ENCODE data around the gene UVRAG. TPM values are rescaled to one million over a fixed set of nuclear protein-coding genes. Genes with fewer than 3 reads are reported as not detected.

UVRAG gene
- total and polyA plus RNA-seq, 2 donors (not counting 1 experiment from before 2014, with no cell fraction given): 37.7 to 94.1 TPM

DNA sequence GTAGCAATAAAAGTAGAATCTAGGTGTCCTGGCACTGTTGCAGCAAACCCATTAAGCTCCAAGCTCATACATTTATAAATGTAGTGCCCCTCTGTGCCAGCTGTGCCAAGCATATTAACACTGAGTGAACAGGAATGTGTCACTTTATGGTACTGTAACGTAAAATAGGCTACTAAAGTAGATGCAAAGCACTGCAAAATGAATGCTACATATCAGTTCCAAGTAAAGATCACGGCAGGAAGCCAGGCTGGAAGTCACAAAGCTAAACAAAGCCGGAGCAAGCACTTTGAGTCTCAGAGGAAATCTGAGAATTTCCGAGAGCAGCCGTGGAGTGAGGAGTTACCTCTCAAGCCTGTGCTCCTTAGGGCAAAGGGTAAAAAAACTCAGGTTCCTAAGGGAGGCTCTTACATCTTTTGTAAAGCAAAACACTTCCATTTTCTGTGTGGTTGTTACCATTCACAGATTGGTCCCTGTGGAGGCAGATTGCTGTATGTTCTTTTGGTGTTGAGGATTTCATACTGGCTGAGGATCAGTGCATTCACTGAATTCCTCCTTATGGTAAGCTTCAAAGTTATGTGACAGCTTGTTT is 305.6 kb downstream of the UVRAG start:
- Histone ChIP-seq H3K27ac (ENCODE audit: low read length in 2 of 2) (no peak overlapping the region), H3K79me2 (ENCODE audit: control insufficient read depth, insufficient read depth, low read length) (peaks cover 15% of the 10 kb centered on the region), H3K9ac (ENCODE audit: low read length) (no peak overlapping the region), H3K27me3 (replicated peaks in 1 of 4; ENCODE audit: control extremely low read depth in 1 of 4, control insufficient read depth in 3 of 4, insufficient read depth in 4 of 4, low read length in 3 of 4) (no peaks in the 10 kb centered on the region), H3K36me3 (replicated peaks in 1 of 2; ENCODE audit: control extremely low read depth in 1 of 2, control insufficient read depth in 1 of 2, extremely low read depth in 1 of 2, insufficient read depth in 2 of 2, low read length in 1 of 2) (peaks cover 8 to 57% of the 10 kb centered on the region in 2 experiments), H4K20me1 (ENCODE audit: control insufficient read depth, insufficient read depth, low read length, poor library complexity, severe bottlenecking) (peaks cover 42% of the 10 kb centered on the region), H2AFZ (ENCODE audit: insufficient read depth, low read depth, low read length, poor library complexity, severe bottlenecking) (no peak overlapping the region), H3K4me1 (ENCODE audit: control insufficient read depth in 2 of 2, insufficient read depth in 2 of 2, low read length in 2 of 2) (peaks cover 23 to 33% of the 10 kb centered on the region in 2 donors), H3K4me2 (replicated peaks; ENCODE audit: low read depth, low read length, poor library complexity, severe bottlenecking) (no peak overlapping the region), H3K9me3 (ENCODE audit: control extremely low read depth in 1 of 3, control insufficient read depth in 2 of 3, insufficient read depth in 1 of 3, low read length in 2 of 3) (no peaks in the 10 kb centered on the region), H3K4me3 (ENCODE audit: control extremely low read depth in 1 of 5, extremely low read depth in 1 of 5, insufficient read depth in 1 of 5, low read depth in 2 of 5, low read length in 4 of 5) (no peak overlapping the region)
- 93% methylated on average over 5 of the region's 5 CpGs for WGBS (ENCODE audit: insufficient coverage)
- Mint-ChIP-seq H3K9me3 (ENCODE audit: insufficient read depth) (no peaks in the 10 kb centered on the region), H3K4me3 (no peak overlapping the region), H3K27me3 (no peaks in the 10 kb centered on the region), H3K27ac (peak overlapping the region; percentile 4), H3K4me1 (peaks cover 49% of the 10 kb centered on the region)
- DNase-seq: no peak
- POLR2A ChIA-PET: no interaction called here
- no peak for ATAC-seq (ENCODE audit: low read depth)
- intact Hi-C loops (cut with micrococcal nuclease): no loop called here
- no peak for TF ChIP-seq EZH2 (IDR thresholded peaks at IDR 0.05; ENCODE audit: borderline replicate concordance, insufficient read depth, low read depth, low read length, poor library complexity, severe bottlenecking)
- TF ChIP-seq, protein P1, sequence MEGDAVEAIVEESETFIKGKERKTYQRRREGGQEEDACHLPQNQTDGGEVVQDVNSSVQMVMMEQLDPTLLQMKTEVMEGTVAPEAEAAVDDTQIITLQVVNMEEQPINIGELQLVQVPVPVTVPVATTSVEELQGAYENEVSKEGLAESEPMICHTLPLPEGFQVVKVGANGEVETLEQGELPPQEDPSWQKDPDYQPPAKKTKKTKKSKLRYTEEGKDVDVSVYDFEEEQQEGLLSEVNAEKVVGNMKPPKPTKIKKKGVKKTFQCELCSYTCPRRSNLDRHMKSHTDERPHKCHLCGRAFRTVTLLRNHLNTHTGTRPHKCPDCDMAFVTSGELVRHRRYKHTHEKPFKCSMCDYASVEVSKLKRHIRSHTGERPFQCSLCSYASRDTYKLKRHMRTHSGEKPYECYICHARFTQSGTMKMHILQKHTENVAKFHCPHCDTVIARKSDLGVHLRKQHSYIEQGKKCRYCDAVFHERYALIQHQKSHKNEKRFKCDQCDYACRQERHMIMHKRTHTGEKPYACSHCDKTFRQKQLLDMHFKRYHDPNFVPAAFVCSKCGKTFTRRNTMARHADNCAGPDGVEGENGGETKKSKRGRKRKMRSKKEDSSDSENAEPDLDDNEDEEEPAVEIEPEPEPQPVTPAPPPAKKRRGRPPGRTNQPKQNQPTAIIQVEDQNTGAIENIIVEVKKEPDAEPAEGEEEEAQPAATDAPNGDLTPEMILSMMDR (IDR thresholded peaks at IDR 0.05): no peak
- CTCF ChIA-PET: interaction anchor here (0.9 kb wide), 1 partner anchor 11 kb away, joined by 3 read pairs; no protein-coding TSS in a partner anchor

DNA sequence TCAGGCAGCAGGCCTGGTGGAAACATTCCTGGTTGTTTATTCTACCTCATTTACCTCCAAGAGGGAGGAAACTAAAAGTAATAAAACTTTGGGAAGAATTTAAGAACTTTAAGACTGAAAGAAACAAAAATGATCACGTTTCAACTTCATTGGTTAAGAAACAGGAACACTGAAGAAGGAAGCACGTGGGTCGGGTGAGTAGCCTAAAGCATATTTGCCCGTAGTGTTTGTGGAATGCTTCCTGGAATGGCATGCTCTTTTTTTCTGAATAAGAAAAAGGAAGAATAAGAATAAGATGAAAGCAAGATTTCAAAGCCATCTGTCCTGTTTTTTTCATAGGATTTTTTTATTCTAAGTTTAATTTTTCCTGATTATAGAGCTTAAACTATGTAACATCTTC is 308.2 kb downstream of the UVRAG start:
- Histone ChIP-seq H2AFZ (ENCODE audit: insufficient read depth, low read depth, low read length, poor library complexity, severe bottlenecking) (no peak overlapping the region), H3K79me2 (ENCODE audit: control insufficient read depth, insufficient read depth, low read length) (peaks cover 15% of the 10 kb centered on the region), H3K27ac (ENCODE audit: low read length in 2 of 2) (no peak overlapping the region), H3K4me2 (replicated peaks; ENCODE audit: low read depth, low read length, poor library complexity, severe bottlenecking) (no peak overlapping the region), H3K4me1 (ENCODE audit: control insufficient read depth in 2 of 2, insufficient read depth in 2 of 2, low read length in 2 of 2) (peaks cover 16 to 23% of the 10 kb centered on the region in 2 donors), H3K27me3 (replicated peaks in 1 of 4; ENCODE audit: control extremely low read depth in 1 of 4, control insufficient read depth in 3 of 4, insufficient read depth in 4 of 4, low read length in 3 of 4) (no peaks in the 10 kb centered on the region), H4K20me1 (ENCODE audit: control insufficient read depth, insufficient read depth, low read length, poor library complexity, severe bottlenecking) (peaks cover 42% of the 10 kb centered on the region), H3K4me3 (ENCODE audit: control extremely low read depth in 1 of 5, extremely low read depth in 1 of 5, insufficient read depth in 1 of 5, low read depth in 2 of 5, low read length in 4 of 5) (no peak overlapping the region), H3K36me3 (replicated peaks in 1 of 2; ENCODE audit: control extremely low read depth in 1 of 2, control insufficient read depth in 1 of 2, extremely low read depth in 1 of 2, insufficient read depth in 2 of 2, low read length in 1 of 2) (peaks cover 9 to 46% of the 10 kb centered on the region in 2 experiments), H3K9ac (ENCODE audit: low read length) (no peak overlapping the region), H3K9me3 (ENCODE audit: control extremely low read depth in 1 of 3, control insufficient read depth in 2 of 3, insufficient read depth in 1 of 3, low read length in 2 of 3) (no peaks in the 10 kb centered on the region)
- H3K27ac Mint-ChIP-seq: peak overlapping the region; percentile 44
- ChIA-PET POLR2A (no interaction called here), CTCF (interaction anchor here (0.6 kb wide), 1 partner anchor 458 kb away, joined by 3 read pairs; no protein-coding TSS in a partner anchor)
- H3K27me3 Mint-ChIP-seq: no peaks in the 10 kb centered on the region
- H3K4me1 Mint-ChIP-seq: peaks cover 27% of the 10 kb centered on the region
- WGBS (ENCODE audit: insufficient coverage): 31% methylated on average over 4 of the region's 4 CpGs
- H3K9me3 Mint-ChIP-seq (ENCODE audit: insufficient read depth): no peaks in the 10 kb centered on the region
- intact Hi-C loops (cut with micrococcal nuclease): no loop called here
- TF ChIP-seq EZH2 (IDR thresholded peaks at IDR 0.05; ENCODE audit: borderline replicate concordance, insufficient read depth, low read depth, low read length, poor library complexity, severe bottlenecking): no peak
- TF ChIP-seq, protein P1 (IDR thresholded peaks at IDR 0.05): no peak
- ATAC-seq (ENCODE audit: low read depth) (no peak), DNase-seq (no peak)
- no peak overlapping the region for H3K4me3 Mint-ChIP-seq
